HepG2 (cell line): ENCODE data around the gene SLC4A11. TPM values are rescaled to one million over a fixed set of nuclear protein-coding genes. Genes with fewer than 3 reads are reported as not detected.
A peak's percentile ranks its signal among the peaks of the same experiment; 100 is the strongest.

Experiments
- BCL6 ChIP-seq: IDR thresholded peaks from 2 replicates; pipeline ENCODE4 v1.6.1; 2016; ENCODE audit warnings: missing genetic modification reagents, missing compliant biosample characterization
- CEBPG ChIP-seq: IDR thresholded peaks from 2 replicates; pipeline ENCODE4 v1.6.1; 2016
- DR1 ChIP-seq: sonication (generic); formaldehyde crosslinking; IDR thresholded peaks from 2 replicates; pipeline ENCODE4 v1.8.0; 2021; ENCODE audit warnings: mild to moderate bottlenecking, missing genetic modification reagents, inconsistent platforms
- EEA1 ChIP-seq: sonication (generic); formaldehyde crosslinking; IDR thresholded peaks from 2 replicates; pipeline ENCODE4 v1.5.1; 2020; ENCODE audit warnings: mild to moderate bottlenecking, missing genetic modification reagents, borderline replicate concordance
- ETV6 ChIP-seq: sonication (generic); formaldehyde crosslinking; conservative IDR thresholded peaks from 2 replicates; pipeline ENCODE4 v1.4.0; 2020; ENCODE audit warnings: missing genetic modification reagents
- FOXJ3 ChIP-seq: sonication (generic); formaldehyde crosslinking; IDR thresholded peaks from 2 replicates; pipeline ENCODE4 v1.4.0; 2020; ENCODE audit warnings: missing genetic modification reagents, mild to moderate bottlenecking, borderline replicate concordance
- GABPB1 ChIP-seq: IDR thresholded peaks from 2 replicates; pipeline ENCODE4 v1.6.1; 2016; ENCODE audit warnings: mild to moderate bottlenecking, missing genetic modification reagents, moderate library complexity, missing compliant biosample characterization
- HNRNPL ChIP-seq: fragments of 200-400 bp; formaldehyde crosslinking; IDR thresholded peaks from 2 replicates; pipeline ENCODE4 v1.6.1; 2017; ENCODE audit warnings: mild to moderate bottlenecking, low read depth, low read length
- KDM4B ChIP-seq: sonication (generic); formaldehyde crosslinking; IDR thresholded peaks from 2 replicates; pipeline ENCODE4 v1.4.0; 2020; ENCODE audit warnings: missing genetic modification reagents
- KLF11 ChIP-seq: IDR thresholded peaks from 2 replicates; pipeline ENCODE4 v1.6.1; 2016; ENCODE audit warnings: missing compliant biosample characterization
- MED8 ChIP-seq: sonication (generic); formaldehyde crosslinking; IDR thresholded peaks from 2 replicates; pipeline ENCODE4 v1.8.1; 2023; ENCODE audit warnings: mild to moderate bottlenecking, missing genetic modification reagents; ENCODE audit not compliant: insufficient replicate concordance
- MXI1 ChIP-seq: IDR thresholded peaks from 3 replicates; pipeline ENCODE4 v1.6.1; 2012; ENCODE audit warnings: low read depth, low read length, inconsistent platforms, borderline replicate concordance
- SMYD3 ChIP-seq: sonication (generic); formaldehyde crosslinking; IDR thresholded peaks from 2 replicates; pipeline ENCODE4 v1.8.1; 2023; ENCODE audit warnings: mild to moderate bottlenecking, missing genetic modification reagents
- TOE1 ChIP-seq: sonication (generic); formaldehyde crosslinking; IDR thresholded peaks from 2 replicates; pipeline ENCODE4 v1.4.0; 2020; ENCODE audit warnings: mild to moderate bottlenecking, missing genetic modification reagents
- ZBTB38 ChIP-seq: sonication (generic); formaldehyde crosslinking; IDR thresholded peaks from 2 replicates; pipeline ENCODE4 v1.5.1; 2020; ENCODE audit warnings: mild to moderate bottlenecking, missing genetic modification reagents
- ZMYM2 ChIP-seq: sonication (generic); formaldehyde crosslinking; IDR thresholded peaks from 2 replicates; pipeline ENCODE4 v1.8.0; 2022; ENCODE audit warnings: mild to moderate bottlenecking, missing genetic modification reagents
- ZNF136 ChIP-seq: sonication (generic); formaldehyde crosslinking; IDR thresholded peaks from 2 replicates; pipeline ENCODE4 v1.8.1; 2022; ENCODE audit warnings: low read depth, mild to moderate bottlenecking, moderate library complexity, missing genetic modification reagents
- ZNF30 ChIP-seq: sonication (generic); formaldehyde crosslinking; IDR thresholded peaks from 2 replicates; pipeline ENCODE4 v1.5.0; 2020; ENCODE audit warnings: mild to moderate bottlenecking, missing genetic modification reagents
- ZNF652 ChIP-seq: IDR thresholded peaks from 2 replicates; pipeline ENCODE4 v1.6.1; 2016; ENCODE audit warnings: low read depth, borderline replicate concordance
- ZNF773 ChIP-seq: sonication (generic); formaldehyde crosslinking; IDR thresholded peaks from 2 replicates; pipeline ENCODE4 v1.4.0; 2020; ENCODE audit warnings: missing genetic modification reagents, borderline replicate concordance
- ZNF83 ChIP-seq: sonication (generic); formaldehyde crosslinking; IDR thresholded peaks from 2 replicates; pipeline ENCODE4 v1.4.0; 2020; ENCODE audit warnings: missing genetic modification reagents, mild to moderate bottlenecking, borderline replicate concordance
- polyA plus RNA-seq, 8 experiments: library from polyadenylated mRNA; depleted of rRNA in 3 of 8; stranded (reverse) in 7 of 8; unstranded in 1 of 8; fragments of >200 nt; fragmentation: Illumina TruSeq in 4 of 8; extraction: Trizol in 4 of 8; gene quantifications; 2 replicates each; pipeline versions ENCODE4 v1.2.1 to v1.2.3, GENCODE V29; 2011 to 2016; ENCODE audit warnings: low read depth in 4 of 8, missing spikeins in 1 of 8, mixed read lengths in 1 of 8; ENCODE audit not compliant: insufficient read depth in 1 of 8
- total RNA-seq, 5 experiments: library from RNA; depleted of rRNA; stranded (reverse); fragments of >200 nt; fragmentation: Illumina TruSeq; extraction: Trizol; gene quantifications; 2 replicates each; pipeline ENCODE4 v1.2.3, GENCODE V29; 2016; ENCODE audit warnings: low read depth in 1 of 5
- TF ChIP-seq, protein P1 (sequence below): sonication (generic); formaldehyde crosslinking; IDR thresholded peaks from 2 replicates; pipeline ENCODE4 v1.4.0; 2020; ENCODE audit warnings: missing genetic modification reagents
- TF ChIP-seq, protein P2 (sequence below): sonication (generic); formaldehyde crosslinking; IDR thresholded peaks from 2 replicates; pipeline ENCODE4 v1.5.0; 2020; ENCODE audit warnings: missing genetic modification reagents, mild to moderate bottlenecking, borderline replicate concordance
- TF ChIP-seq, protein P3 (sequence below): sonication (generic); formaldehyde crosslinking; IDR thresholded peaks from 2 replicates; pipeline ENCODE4 v1.4.0; 2020; ENCODE audit warnings: mild to moderate bottlenecking, missing genetic modification reagents, borderline replicate concordance

SLC4A11 gene
- total and polyA plus RNA-seq, 2 of the 13 experiments (the other 11 are each of a cell fraction or from before 2014, with no cell fraction given): 3.9 to 27.0 TPM

DNA sequence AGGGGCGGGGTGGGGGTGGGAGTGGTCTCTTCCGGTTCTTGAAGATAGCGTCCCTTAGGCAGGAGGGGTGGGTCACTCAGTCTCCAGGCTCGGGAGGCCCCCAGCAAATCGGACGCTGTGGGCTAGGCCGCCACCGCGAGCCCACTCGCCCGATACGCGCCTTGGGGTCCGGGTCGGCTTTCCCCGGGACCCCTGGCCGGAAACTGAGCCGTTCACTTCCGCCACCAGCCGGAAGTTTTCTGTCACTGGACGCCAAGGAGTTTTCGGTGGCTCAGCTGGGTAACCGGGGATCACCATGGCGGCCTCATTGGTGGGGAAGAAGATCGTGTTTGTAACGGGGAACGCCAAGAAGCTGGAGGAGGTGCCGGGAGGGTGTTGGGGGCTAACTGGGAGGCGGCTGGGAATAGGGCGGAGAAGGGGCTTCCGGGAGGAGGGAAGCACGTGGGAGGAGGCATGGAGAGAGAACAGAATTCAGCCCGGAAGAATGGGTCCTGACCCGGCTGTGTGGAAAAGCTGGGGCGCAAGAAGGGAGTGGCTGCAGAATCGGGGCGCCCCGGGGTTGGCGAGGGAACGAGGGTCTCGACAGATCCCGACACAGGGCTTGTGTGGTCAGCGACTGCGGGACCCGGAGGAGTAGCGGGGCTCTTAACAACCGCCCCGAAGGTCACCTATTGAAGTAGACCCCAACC lies 29.6 kb downstream of the SLC4A11 start, which contains the start of gene ITPA (continued):
- TF ChIP-seq BCL6 (CRISPR knock-in tag) (peak; percentile 63; the same call in 1 of the 2 replicates), ZMYM2 (0 out of 2 replicates have a peak, but pooled peaks have one; percentile 44), MED8 (CRISPR knock-in tag) (peak; percentile 61), ZNF83 (CRISPR knock-in tag) (0 out of 2 replicates have a peak, but pooled peaks have one; percentile 83), KDM4B (no peak; the same call in 1 of the 2 replicates), KLF11 (CRISPR knock-in tag) (peak; percentile 55; the same call in 1 of the 2 replicates), ETV6 (CRISPR knock-in tag) (peak; percentile 97), HNRNPL (peak; percentile 81), FOXJ3 (CRISPR knock-in tag) (no peak), ZNF652 (CRISPR knock-in tag) (no peak; the same call in 1 of the 2 replicates), ZBTB38 (CRISPR knock-in tag) (peak; percentile 74; the same call in 1 of the 2 replicates), CEBPG (CRISPR knock-in tag) (no peak), EEA1 (peak; percentile 74; the same call in 1 of the 2 replicates), GABPB1 (CRISPR knock-in tag) (peak; percentile 99), MXI1 (peak; percentile 96; the same call in 2 of the 3 replicates), ZNF30 (no peak), DR1 (CRISPR knock-in tag) (peak; percentile 71), TOE1 (CRISPR knock-in tag) (no peak), ZNF773 (no peak), ZNF136 (0 out of 2 replicates have a peak, but pooled peaks have one; percentile 60), SMYD3 (peak; percentile 76; the same call in 1 of the 2 replicates)
- TF ChIP-seq, protein P1, sequence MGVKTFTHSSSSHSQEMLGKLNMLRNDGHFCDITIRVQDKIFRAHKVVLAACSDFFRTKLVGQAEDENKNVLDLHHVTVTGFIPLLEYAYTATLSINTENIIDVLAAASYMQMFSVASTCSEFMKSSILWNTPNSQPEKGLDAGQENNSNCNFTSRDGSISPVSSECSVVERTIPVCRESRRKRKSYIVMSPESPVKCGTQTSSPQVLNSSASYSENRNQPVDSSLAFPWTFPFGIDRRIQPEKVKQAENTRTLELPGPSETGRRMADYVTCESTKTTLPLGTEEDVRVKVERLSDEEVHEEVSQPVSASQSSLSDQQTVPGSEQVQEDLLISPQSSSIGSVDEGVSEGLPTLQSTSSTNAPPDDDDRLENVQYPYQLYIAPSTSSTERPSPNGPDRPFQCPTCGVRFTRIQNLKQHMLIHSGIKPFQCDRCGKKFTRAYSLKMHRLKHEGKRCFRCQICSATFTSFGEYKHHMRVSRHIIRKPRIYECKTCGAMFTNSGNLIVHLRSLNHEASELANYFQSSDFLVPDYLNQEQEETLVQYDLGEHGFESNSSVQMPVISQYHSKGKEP (CRISPR knock-in tag): peak; percentile 90; the same call in 1 of the 2 replicates
- TF ChIP-seq, protein P2, sequence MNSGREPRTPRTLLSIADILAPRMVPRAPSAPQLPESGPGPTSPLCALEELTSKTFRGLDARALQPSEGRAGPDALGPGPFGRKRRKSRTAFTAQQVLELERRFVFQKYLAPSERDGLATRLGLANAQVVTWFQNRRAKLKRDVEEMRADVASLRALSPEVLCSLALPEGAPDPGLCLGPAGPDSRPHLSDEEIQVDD (CRISPR knock-in tag): 0 out of 2 replicates have a peak, but pooled peaks have one; percentile 74
- TF ChIP-seq, protein P3, sequence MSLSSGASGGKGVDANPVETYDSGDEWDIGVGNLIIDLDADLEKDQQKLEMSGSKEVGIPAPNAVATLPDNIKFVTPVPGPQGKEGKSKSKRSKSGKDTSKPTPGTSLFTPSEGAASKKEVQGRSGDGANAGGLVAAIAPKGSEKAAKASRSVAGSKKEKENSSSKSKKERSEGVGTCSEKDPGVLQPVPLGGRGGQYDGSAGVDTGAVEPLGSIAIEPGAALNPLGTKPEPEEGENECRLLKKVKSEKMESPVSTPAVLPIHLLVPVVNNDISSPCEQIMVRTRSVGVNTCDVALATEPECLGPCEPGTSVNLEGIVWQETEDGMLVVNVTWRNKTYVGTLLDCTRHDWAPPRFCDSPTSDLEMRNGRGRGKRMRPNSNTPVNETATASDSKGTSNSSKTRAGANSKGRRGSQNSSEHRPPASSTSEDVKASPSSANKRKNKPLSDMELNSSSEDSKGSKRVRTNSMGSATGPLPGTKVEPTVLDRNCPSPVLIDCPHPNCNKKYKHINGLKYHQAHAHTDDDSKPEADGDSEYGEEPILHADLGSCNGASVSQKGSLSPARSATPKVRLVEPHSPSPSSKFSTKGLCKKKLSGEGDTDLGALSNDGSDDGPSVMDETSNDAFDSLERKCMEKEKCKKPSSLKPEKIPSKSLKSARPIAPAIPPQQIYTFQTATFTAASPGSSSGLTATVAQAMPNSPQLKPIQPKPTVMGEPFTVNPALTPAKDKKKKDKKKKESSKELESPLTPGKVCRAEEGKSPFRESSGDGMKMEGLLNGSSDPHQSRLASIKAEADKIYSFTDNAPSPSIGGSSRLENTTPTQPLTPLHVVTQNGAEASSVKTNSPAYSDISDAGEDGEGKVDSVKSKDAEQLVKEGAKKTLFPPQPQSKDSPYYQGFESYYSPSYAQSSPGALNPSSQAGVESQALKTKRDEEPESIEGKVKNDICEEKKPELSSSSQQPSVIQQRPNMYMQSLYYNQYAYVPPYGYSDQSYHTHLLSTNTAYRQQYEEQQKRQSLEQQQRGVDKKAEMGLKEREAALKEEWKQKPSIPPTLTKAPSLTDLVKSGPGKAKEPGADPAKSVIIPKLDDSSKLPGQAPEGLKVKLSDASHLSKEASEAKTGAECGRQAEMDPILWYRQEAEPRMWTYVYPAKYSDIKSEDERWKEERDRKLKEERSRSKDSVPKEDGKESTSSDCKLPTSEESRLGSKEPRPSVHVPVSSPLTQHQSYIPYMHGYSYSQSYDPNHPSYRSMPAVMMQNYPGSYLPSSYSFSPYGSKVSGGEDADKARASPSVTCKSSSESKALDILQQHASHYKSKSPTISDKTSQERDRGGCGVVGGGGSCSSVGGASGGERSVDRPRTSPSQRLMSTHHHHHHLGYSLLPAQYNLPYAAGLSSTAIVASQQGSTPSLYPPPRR (CRISPR knock-in tag): peak; percentile 62
